ENCODE results near the gene SLTM.

DNA sequence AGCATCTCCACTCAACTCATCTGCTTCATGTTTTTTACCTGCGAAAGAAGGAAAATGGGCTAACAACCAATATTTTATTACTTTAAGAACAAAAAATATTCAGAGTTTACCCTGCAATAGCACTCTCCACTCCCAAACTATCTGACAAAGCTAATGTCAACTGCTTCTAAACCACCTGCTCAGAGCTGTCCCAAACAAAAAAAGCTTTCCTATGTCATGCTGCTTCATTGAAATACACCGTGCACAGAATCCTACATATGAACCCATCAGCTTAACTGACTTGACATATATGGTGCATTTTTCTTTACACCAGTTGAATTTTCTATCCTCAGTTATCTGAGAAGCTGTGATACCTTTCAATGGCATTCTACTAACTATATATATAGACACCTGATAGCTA, 16.5 kb downstream of the SLTM start:
- TF ChIP-seq RAD21 (IDR thresholded peaks at IDR 0.05; ENCODE audit: low read length) (no peak), EP300 (IDR thresholded peaks at IDR 0.05; ENCODE audit: borderline replicate concordance in 1 of 2, low read depth in 1 of 2, low read length in 1 of 2) (no peak), RXRA (IDR thresholded peaks at IDR 0.05; ENCODE audit: borderline replicate concordance, low read depth) (no peak), NRF1 (IDR thresholded peaks at IDR 0.05; ENCODE audit: low read depth, low read length) (no peak), POLR2AphosphoS5 (IDR thresholded peaks at IDR 0.05; ENCODE audit: low read depth, low read length) (no peak), FOXJ3 (CRISPR knock-in tag; IDR thresholded peaks at IDR 0.05) (no peak), MXI1 (IDR thresholded peaks at IDR 0.05; ENCODE audit: low read depth, low read length) (no peak)
- TF ChIP-seq, protein P1, sequence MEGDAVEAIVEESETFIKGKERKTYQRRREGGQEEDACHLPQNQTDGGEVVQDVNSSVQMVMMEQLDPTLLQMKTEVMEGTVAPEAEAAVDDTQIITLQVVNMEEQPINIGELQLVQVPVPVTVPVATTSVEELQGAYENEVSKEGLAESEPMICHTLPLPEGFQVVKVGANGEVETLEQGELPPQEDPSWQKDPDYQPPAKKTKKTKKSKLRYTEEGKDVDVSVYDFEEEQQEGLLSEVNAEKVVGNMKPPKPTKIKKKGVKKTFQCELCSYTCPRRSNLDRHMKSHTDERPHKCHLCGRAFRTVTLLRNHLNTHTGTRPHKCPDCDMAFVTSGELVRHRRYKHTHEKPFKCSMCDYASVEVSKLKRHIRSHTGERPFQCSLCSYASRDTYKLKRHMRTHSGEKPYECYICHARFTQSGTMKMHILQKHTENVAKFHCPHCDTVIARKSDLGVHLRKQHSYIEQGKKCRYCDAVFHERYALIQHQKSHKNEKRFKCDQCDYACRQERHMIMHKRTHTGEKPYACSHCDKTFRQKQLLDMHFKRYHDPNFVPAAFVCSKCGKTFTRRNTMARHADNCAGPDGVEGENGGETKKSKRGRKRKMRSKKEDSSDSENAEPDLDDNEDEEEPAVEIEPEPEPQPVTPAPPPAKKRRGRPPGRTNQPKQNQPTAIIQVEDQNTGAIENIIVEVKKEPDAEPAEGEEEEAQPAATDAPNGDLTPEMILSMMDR (IDR thresholded peaks at IDR 0.05): no peak
